Uterus (tissue), 4 donors: ENCODE measurements around the gene FBXO44. TPM values are rescaled to one million over a fixed set of nuclear protein-coding genes. Genes with fewer than 3 reads are reported as not detected.

ENCODE experiments used
- DNase-seq, 2 donors: peaks; one replicate each; pipeline ENCODE4 v3.0.0-alpha.2; 2019 to 2020
- H3K27ac ChIP-seq, 2 donors: fragments of 200-600 bp; sonication (generic); 1 replicate in 1 of 2; 2 replicates in 1 of 2; pipeline ENCODE4 v1.5.1; 2016 to 2018
- H3K27me3 ChIP-seq, 2 donors: fragments of 200-600 bp; sonication (generic); one replicate each; pipeline ENCODE4 v1.5.1; 2018 to 2019; ENCODE audit warnings: control low read depth in 1 of 2
- H3K36me3 ChIP-seq, 2 donors: fragments of 200-600 bp; sonication (generic); one replicate each; pipeline ENCODE4 v1.5.1; 2019; ENCODE audit warnings: control low read depth in 1 of 2
- H3K4me1 ChIP-seq, 2 donors: fragments of 200-600 bp; sonication (generic); one replicate each; pipeline ENCODE4 v1.5.1; 2018 to 2019; ENCODE audit warnings: control low read depth in 1 of 2
- H3K4me3 ChIP-seq, 2 donors: fragments of 200-600 bp; sonication (generic); 1 replicate in 1 of 2; 2 replicates in 1 of 2; pipeline ENCODE4 v1.5.1; 2018 to 2019; ENCODE audit warnings: mild to moderate bottlenecking in 1 of 2
- H3K9me3 ChIP-seq, 2 donors: fragments of 200-600 bp; sonication (generic); one replicate each; pipeline ENCODE4 v1.5.1; 2019; ENCODE audit warnings: control low read depth in 1 of 2
- CTCF ChIP-seq, 4 experiments: fragments of 200-600 bp in 2 of 4; fragments of 450-650 bp in 2 of 4; sonication (generic) in 2 of 4; IDR thresholded peaks; one replicate each; pipeline ENCODE4 v1.5.1; 2016 to 2019; ENCODE audit warnings: antibody characterized with exemption in 4 of 4, mild to moderate bottlenecking in 2 of 4, moderate library complexity in 1 of 4
- POLR2A ChIP-seq, 2 donors: fragments of 450-650 bp; IDR thresholded peaks; one replicate each; pipeline ENCODE4 v1.6.1; 2016; ENCODE audit warnings: antibody characterized with exemption in 2 of 2, mild to moderate bottlenecking in 1 of 2, moderate library complexity in 1 of 2
- intact Hi-C: fragments of 100-400 bp; cut with DNase I; formaldehyde crosslinking; loops from one replicate; pipeline ENCODE4 v1.15.1; 2023; ENCODE audit warnings: low total_unique reads
- total RNA-seq, 4 donors: library from RNA; depleted of rRNA in 3 of 4; stranded (reverse); fragments of >200 nt in 3 of 4; gene quantifications; one replicate each; pipeline versions ENCODE4 v1.1.0 to v1.2.4, GENCODE V29; 2014 to 2023
- donor health status: DM: yes; HTN: yes; CAD: no.

FBXO44 gene
- total RNA-seq, 4 donors from 2014 or later = 7.6 to 26.7 (median 17.6) TPM

GRCh38 chr1:11654939-11655808, 497 bp downstream of the FBXO44 start:
- Histone ChIP-seq H3K4me1 (peaks cover 0 to 10% of the 10 kb centered on the region in 2 donors), H3K4me3 (peak overlapping the region; percentile 50 to 85), H3K27me3 (peaks cover 0 to 1% of the 10 kb centered on the region in 2 donors), H3K27ac (peak overlapping the region; percentile 36 to 47), H3K9me3 (no peaks in the 10 kb centered on the region), H3K36me3 (no peaks in the 10 kb centered on the region)
- DNase-seq = no peak
- intact Hi-C loops = no loop called here
- TF ChIP-seq POLR2A (IDR thresholded peaks at IDR 0.05) = no peak

GRCh38 chr1:11657654-11658053, 3.0 kb downstream of the FBXO44 start:
- no peak for DNase-seq
- no peak overlapping the region for H3K4me3 ChIP-seq
- no peaks in the 10 kb centered on the region for H3K9me3 ChIP-seq
- H3K27ac ChIP-seq = no peak overlapping the region
- intact Hi-C loops = no loop called here
- peaks cover 0 to 10% of the 10 kb centered on the region in 2 donors for H3K4me1 ChIP-seq
- no peaks in the 10 kb centered on the region for H3K27me3 ChIP-seq
- H3K36me3 ChIP-seq = no peaks in the 10 kb centered on the region
- TF ChIP-seq CTCF (IDR thresholded peaks at IDR 0.05) (no peak), POLR2A (IDR thresholded peaks at IDR 0.05) (no peak)

- no peak overlapping the region for H3K27ac ChIP-seq
- H3K36me3 ChIP-seq = no peaks in the 10 kb centered on the region
- H3K9me3 ChIP-seq = no peaks in the 10 kb centered on the region
- DNase-seq = no peak
- H3K4me1 ChIP-seq = peaks cover 0 to 10% of the 10 kb centered on the region in 2 donors
- H3K4me3 ChIP-seq = no peak overlapping the region
- TF ChIP-seq POLR2A (IDR thresholded peaks at IDR 0.05) (no peak), CTCF (IDR thresholded peaks at IDR 0.05) (no peak)
- no peaks in the 10 kb centered on the region for H3K27me3 ChIP-seq
- intact Hi-C loops = no loop called here
These were observed 3.9 kb downstream of the FBXO44 start for GRCh38 chr1:11658542-11658941.

- no peaks in the 10 kb centered on the region for H3K27me3 ChIP-seq
- no peak overlapping the region for H3K4me3 ChIP-seq
- H3K27ac ChIP-seq = no peak overlapping the region
- peaks cover 0 to 10% of the 10 kb centered on the region in 2 donors for H3K4me1 ChIP-seq
- H3K9me3 ChIP-seq = no peaks in the 10 kb centered on the region
- no peak for DNase-seq
- H3K36me3 ChIP-seq = no peaks in the 10 kb centered on the region
- intact Hi-C loops = loop anchor here (10.0 kb wide), 1 partner anchor 55 kb away; no protein-coding TSS in a partner anchor
- TF ChIP-seq CTCF (IDR thresholded peaks at IDR 0.05) (no peak), POLR2A (IDR thresholded peaks at IDR 0.05) (no peak)
These were observed 5.1 kb downstream of the FBXO44 start for GRCh38 chr1:11659748-11660147.

- Histone ChIP-seq H3K27ac (no peak overlapping the region), H3K36me3 (no peaks in the 10 kb centered on the region), H3K4me3 (no peak overlapping the region), H3K9me3 (no peaks in the 10 kb centered on the region), H3K4me1 (no peaks in the 10 kb centered on the region), H3K27me3 (no peaks in the 10 kb centered on the region)
- no peak for DNase-seq
- TF ChIP-seq POLR2A (IDR thresholded peaks at IDR 0.05) = no peak
- no peak for TF ChIP-seq CTCF (IDR thresholded peaks at IDR 0.05)
- intact Hi-C loops = loop anchor here (10.0 kb wide), 1 partner anchor 54 kb away; no protein-coding TSS in a partner anchor
These were observed 6.4 kb downstream of the FBXO44 start for GRCh38 chr1:11661103-11661502.
